Right lobe of liver (tissue), 6 donors: ENCODE measurements around the gene CDK14. TPM values are rescaled to one million over a fixed set of nuclear protein-coding genes. Genes with fewer than 3 reads are reported as not detected.

Source experiments
- ATAC-seq, 4 donors: fragments of 200-7000 bp; cut with Tn5 transposase; one replicate each; pipeline ENCODE4 v1.9.1; 2020; ENCODE audit warnings: mild to moderate bottlenecking in 4 of 4, moderate library complexity in 4 of 4
- DNase-seq, 3 donors: peaks; one replicate each; pipeline ENCODE4 v3.0.0-alpha.2; 2020
- H3K27ac ChIP-seq, 3 donors: fragments of 200-600 bp; one replicate each; pipeline ENCODE4 v1.8.0; 2022
- H3K27me3 ChIP-seq, 2 donors: fragments of 200-600 bp; one replicate each; pipeline ENCODE4 v1.8.0; 2022
- H3K36me3 ChIP-seq, 4 donors: fragments of 200-600 bp; sonication (generic) in 1 of 4; one replicate each; pipeline versions ENCODE4 v1.5.1 to v1.8.0; 2017 to 2022; ENCODE audit warnings: control low read depth in 1 of 4
- H3K4me1 ChIP-seq, 4 donors: fragments of 200-600 bp; sonication (generic) in 1 of 4; one replicate each; pipeline versions ENCODE4 v1.5.1 to v1.8.0; 2017 to 2022; ENCODE audit warnings: control low read depth in 1 of 4
- H3K4me3 ChIP-seq, 3 donors: fragments of 200-600 bp; one replicate each; pipeline ENCODE4 v1.8.0; 2022
- H3K9me3 ChIP-seq, 4 donors: fragments of 200-600 bp; sonication (generic) in 1 of 4; one replicate each; pipeline versions ENCODE4 v1.5.1 to v1.8.0; 2017 to 2022; ENCODE audit warnings: control low read depth in 1 of 4
- POLR2A ChIP-seq: fragments of 450-650 bp; IDR thresholded peaks from one replicate; pipeline ENCODE4 v1.6.1; 2017; ENCODE audit warnings: antibody characterized with exemption, mild to moderate bottlenecking
- WGBS: methylation state at CpG from one replicate; pipeline ENCODE4 v1.1.6; 2018; ENCODE audit warnings: low coverage, low lambda C conversion rate; ENCODE audit not compliant: insufficient coverage; ENCODE audit errors: missing lambda C conversion rate; 5-methylcytosine and 5-hydroxymethylcytosine counted together
- intact Hi-C, 2 donors: fragments of 100-400 bp; cut with DNase I; formaldehyde crosslinking; loops; one replicate each; pipeline versions ENCODE4 v1.11.2 to v1.14.1; 2022
- total RNA-seq, 6 experiments: library from RNA; depleted of rRNA in 2 of 6; stranded (reverse); fragments of >200 nt in 2 of 6; fragmentation: NEBNext Ultra II Directional in 3 of 6; extraction: Animal tissue kit (Norgen Biotek cat#: 25700) in 3 of 6; gene quantifications; one replicate each; pipeline versions ENCODE4 v1.1.0 to v1.2.4, GENCODE V29; 2016 to 2023
- TF ChIP-seq, protein P1 (sequence below), 4 donors: fragments of 200-600 bp in 3 of 4; fragments of 450-650 bp in 1 of 4; IDR thresholded peaks; one replicate each; pipeline versions ENCODE4 v1.5.1 to v1.8.0; 2016 to 2022; ENCODE audit warnings: antibody characterized with exemption in 4 of 4, mild to moderate bottlenecking in 2 of 4
- donor health status: DM: no; HTN: yes; CAD: no.
- donor health status: DM: no; HTN: no; CAD: no.
- donor health status: DM: no; HTN: no; CAD: no.
- donor health status: DM: no; HTN: yes; CAD: no.
- donor health status: DM: no; HTN: yes; CAD: no.

Gene CDK14
- total RNA-seq, 6 experiments from 2014 or later: 12.6 to 28.7 (median 17.9) TPM

GRCh38 chr7:91005841-91006240 lies 409.7 kb downstream of the CDK14 start:
- 76% methylated on average over 9 of the region's 9 CpGs for WGBS
- Histone ChIP-seq H3K4me1 (no peaks in the 10 kb centered on the region), H3K27me3 (no peaks in the 10 kb centered on the region), H3K9me3 (no peaks in the 10 kb centered on the region), H3K4me3 (no peak overlapping the region), H3K36me3 (no peaks in the 10 kb centered on the region), H3K27ac (no peak overlapping the region)
- ATAC-seq (no peak), DNase-seq (no peak)
- TF ChIP-seq, protein P1, sequence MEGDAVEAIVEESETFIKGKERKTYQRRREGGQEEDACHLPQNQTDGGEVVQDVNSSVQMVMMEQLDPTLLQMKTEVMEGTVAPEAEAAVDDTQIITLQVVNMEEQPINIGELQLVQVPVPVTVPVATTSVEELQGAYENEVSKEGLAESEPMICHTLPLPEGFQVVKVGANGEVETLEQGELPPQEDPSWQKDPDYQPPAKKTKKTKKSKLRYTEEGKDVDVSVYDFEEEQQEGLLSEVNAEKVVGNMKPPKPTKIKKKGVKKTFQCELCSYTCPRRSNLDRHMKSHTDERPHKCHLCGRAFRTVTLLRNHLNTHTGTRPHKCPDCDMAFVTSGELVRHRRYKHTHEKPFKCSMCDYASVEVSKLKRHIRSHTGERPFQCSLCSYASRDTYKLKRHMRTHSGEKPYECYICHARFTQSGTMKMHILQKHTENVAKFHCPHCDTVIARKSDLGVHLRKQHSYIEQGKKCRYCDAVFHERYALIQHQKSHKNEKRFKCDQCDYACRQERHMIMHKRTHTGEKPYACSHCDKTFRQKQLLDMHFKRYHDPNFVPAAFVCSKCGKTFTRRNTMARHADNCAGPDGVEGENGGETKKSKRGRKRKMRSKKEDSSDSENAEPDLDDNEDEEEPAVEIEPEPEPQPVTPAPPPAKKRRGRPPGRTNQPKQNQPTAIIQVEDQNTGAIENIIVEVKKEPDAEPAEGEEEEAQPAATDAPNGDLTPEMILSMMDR (IDR thresholded peaks at IDR 0.05): no peak
- TF ChIP-seq POLR2A: no peak
- intact Hi-C loops: no loop called here

GRCh38 chr7:91007371-91007770 lies 411.2 kb downstream of the CDK14 start:
- ATAC-seq: no peak
- H3K27me3 ChIP-seq: no peaks in the 10 kb centered on the region
- H3K36me3 ChIP-seq: no peaks in the 10 kb centered on the region
- WGBS: 90% methylated on average over 1 of the region's 1 CpG
- no peak overlapping the region for H3K4me3 ChIP-seq
- H3K4me1 ChIP-seq: no peaks in the 10 kb centered on the region
- intact Hi-C loops: no loop called here
- H3K27ac ChIP-seq: no peak overlapping the region
- peaks cover 0 to 2% (median 0%) of the 10 kb centered on the region in 4 donors for H3K9me3 ChIP-seq
- no peak for DNase-seq
- TF ChIP-seq POLR2A: no peak
- TF ChIP-seq, protein P1 (IDR thresholded peaks at IDR 0.05): no peak

- no peak overlapping the region for H3K4me3 ChIP-seq
- H3K4me1 ChIP-seq: no peaks in the 10 kb centered on the region
- no CpG with 5 or more reads among the region's 1 CpG for WGBS
- TF ChIP-seq, protein P1 (IDR thresholded peaks at IDR 0.05): no peak
- TF ChIP-seq POLR2A: no peak
- no peak overlapping the region for H3K27ac ChIP-seq
- peaks cover 0 to 2% (median 0%) of the 10 kb centered on the region in 4 donors for H3K9me3 ChIP-seq
- DNase-seq (no peak), ATAC-seq (no peak)
- H3K27me3 ChIP-seq: no peaks in the 10 kb centered on the region
- H3K36me3 ChIP-seq: no peaks in the 10 kb centered on the region
- intact Hi-C loops: no loop called here
Observed at GRCh38 chr7:91013078-91013477, 417.0 kb downstream of the CDK14 start.

DNA sequence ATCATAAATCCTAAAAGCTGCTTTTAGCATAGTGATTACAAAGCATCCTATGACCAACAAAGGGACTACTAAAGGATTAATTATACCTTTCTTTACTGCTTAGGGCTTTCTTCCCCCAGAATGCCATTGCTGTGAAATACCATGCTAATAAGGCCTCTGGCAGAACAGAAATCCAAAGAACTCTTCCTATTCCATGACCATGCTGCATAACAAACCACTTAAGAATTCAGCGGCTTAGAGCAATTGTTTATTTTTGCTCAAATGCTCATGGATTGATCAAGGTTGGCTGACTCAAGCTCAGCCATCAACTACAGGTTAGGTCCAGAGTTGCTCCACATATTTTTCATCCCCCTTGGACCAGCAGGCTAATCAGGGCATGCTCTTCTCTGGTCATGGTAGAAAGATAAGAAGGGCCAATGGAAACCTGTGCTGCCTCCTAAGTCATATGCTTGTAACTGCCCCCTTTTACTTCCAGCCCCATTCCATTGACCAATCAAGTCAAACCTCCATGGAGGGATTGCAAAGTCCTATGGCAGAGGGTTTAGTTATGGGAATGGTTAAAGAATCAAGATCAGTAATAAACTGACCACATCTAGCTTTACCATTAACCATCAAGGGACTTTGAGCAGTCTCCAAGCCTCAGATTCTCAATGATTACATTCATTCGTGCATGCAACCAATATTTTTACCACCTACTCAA lies 423.7 kb downstream of the CDK14 start:
- no peaks in the 10 kb centered on the region for H3K27me3 ChIP-seq
- H3K27ac ChIP-seq: no peak overlapping the region
- no peak for ATAC-seq
- TF ChIP-seq, protein P1 (IDR thresholded peaks at IDR 0.05): no peak
- no peak for TF ChIP-seq POLR2A
- H3K36me3 ChIP-seq: no peaks in the 10 kb centered on the region
- H3K9me3 ChIP-seq: no peaks in the 10 kb centered on the region
- DNase-seq: no peak
- H3K4me1 ChIP-seq: no peaks in the 10 kb centered on the region
- H3K4me3 ChIP-seq: no peak overlapping the region
- intact Hi-C loops: no loop called here
- 83% methylated on average over 2 of the region's 2 CpGs for WGBS
